NOMO-1 treated with dmso at 0.1 percent for 144 hours (cell line): ENCODE measurements around the gene CPVL.
A peak's percentile ranks its signal among the peaks of the same experiment; 100 is the strongest.

Experiments used
- DNase-seq: peaks from one replicate; lab custom pipeline; 2025; ENCODE audit not compliant: unreplicated experiment; lab: John Stamatoyannopoulos, UW

The CPVL gene

GRCh38 chr7:29007127-29007526 lies 139.2 kb downstream of the CPVL start:
- DNase-seq = no peak

- DNase-seq = no peak
Measured at GRCh38 chr7:29005829-29006228, 140.5 kb downstream of the CPVL start.

GRCh38 chr7:29005406-29005805 lies 140.9 kb downstream of the CPVL start:
- no peak for DNase-seq

GRCh38 chr7:29003703-29004102 lies 142.6 kb downstream of the CPVL start:
- no peak for DNase-seq

- DNase-seq = no peak
Measured at GRCh38 chr7:29000717-29001076, 145.6 kb downstream of the CPVL start.

GRCh38 chr7:28999895-29000716 lies 146.2 kb downstream of the CPVL start:
- no peak for DNase-seq

- DNase-seq = no peak
Measured at GRCh38 chr7:28999427-28999826, 146.9 kb downstream of the CPVL start.

GRCh38 chr7:28998105-28998504 lies 148.2 kb downstream of the CPVL start:
- DNase-seq = no peak

- no peak for DNase-seq
Measured at GRCh38 chr7:28996836-28997235, 149.5 kb downstream of the CPVL start.

GRCh38 chr7:28993371-28993770 lies 153.0 kb downstream of the CPVL start:
- DNase-seq = no peak

- DNase-seq = no peak
Measured at GRCh38 chr7:28992798-28993197, 153.5 kb downstream of the CPVL start.

GRCh38 chr7:28990200-28990960 lies 156.0 kb downstream of the CPVL start:
- DNase-seq = no peak

- DNase-seq = no peak
Measured at GRCh38 chr7:28989211-28989980, 156.9 kb downstream of the CPVL start.

- no peak for DNase-seq
Measured at GRCh38 chr7:28988810-28989209, 157.5 kb downstream of the CPVL start.

GRCh38 chr7:28988091-28988490 lies 158.2 kb downstream of the CPVL start:
- DNase-seq = no peak

- DNase-seq = peak; percentile 84
Measured at GRCh38 chr7:28986765-28987110, 159.6 kb downstream of the CPVL start.

- DNase-seq = no peak
Measured at GRCh38 chr7:28986028-28986764, 160.1 kb downstream of the CPVL start.

GRCh38 chr7:28984631-28985030 lies 161.7 kb downstream of the CPVL start:
- DNase-seq = peak; percentile 17

GRCh38 chr7:28984217-28984616 lies 162.1 kb downstream of the CPVL start:
- no peak for DNase-seq

- DNase-seq = no peak
Measured at GRCh38 chr7:28983396-28984190, 162.7 kb downstream of the CPVL start.
